ENCODE data around the gene DRD3.

The DRD3 gene

DNA sequence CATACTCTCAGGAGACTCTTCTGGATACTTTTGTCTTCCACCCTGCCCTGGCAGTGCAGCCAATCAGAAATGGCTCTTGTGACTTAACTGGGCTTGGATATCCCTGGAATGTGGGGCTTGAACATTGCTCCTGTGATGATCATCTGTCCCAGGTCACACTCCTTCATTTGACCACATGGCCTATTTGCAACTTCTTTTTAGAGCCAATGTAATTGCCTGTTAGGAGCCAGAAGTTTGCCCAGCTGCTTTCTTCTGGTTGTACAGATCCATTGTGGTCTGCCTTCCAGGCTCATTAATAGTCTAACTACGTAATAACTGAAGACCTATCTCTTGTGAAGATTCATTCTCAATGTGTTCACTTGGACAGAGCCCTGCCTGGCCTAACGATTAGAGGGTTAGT lies 92.5 kb downstream of the DRD3 start:
- TF ChIP-seq, protein P1, sequence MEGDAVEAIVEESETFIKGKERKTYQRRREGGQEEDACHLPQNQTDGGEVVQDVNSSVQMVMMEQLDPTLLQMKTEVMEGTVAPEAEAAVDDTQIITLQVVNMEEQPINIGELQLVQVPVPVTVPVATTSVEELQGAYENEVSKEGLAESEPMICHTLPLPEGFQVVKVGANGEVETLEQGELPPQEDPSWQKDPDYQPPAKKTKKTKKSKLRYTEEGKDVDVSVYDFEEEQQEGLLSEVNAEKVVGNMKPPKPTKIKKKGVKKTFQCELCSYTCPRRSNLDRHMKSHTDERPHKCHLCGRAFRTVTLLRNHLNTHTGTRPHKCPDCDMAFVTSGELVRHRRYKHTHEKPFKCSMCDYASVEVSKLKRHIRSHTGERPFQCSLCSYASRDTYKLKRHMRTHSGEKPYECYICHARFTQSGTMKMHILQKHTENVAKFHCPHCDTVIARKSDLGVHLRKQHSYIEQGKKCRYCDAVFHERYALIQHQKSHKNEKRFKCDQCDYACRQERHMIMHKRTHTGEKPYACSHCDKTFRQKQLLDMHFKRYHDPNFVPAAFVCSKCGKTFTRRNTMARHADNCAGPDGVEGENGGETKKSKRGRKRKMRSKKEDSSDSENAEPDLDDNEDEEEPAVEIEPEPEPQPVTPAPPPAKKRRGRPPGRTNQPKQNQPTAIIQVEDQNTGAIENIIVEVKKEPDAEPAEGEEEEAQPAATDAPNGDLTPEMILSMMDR (IDR thresholded peaks at IDR 0.05) = no peak

DNA sequence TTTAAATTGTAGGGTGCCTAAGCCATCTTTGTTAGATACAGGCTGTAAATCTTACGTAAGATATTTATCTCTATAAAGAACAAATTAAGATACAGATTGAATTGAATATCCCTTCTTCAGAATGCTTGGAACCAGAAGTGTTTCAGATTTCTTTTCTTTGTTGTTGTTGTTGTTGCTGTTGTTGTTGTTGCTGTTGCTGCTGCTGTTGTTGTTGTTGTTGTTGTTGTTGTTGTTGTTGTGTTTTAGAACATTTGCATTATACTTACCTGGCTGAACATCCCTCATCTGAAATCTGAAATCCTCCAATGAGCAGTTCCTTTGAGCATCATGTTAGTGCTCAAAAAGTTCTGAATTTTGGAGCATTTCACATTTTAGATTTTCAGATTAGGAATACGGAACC lies 95.7 kb downstream of the DRD3 start:
- TF ChIP-seq, protein P1 (IDR thresholded peaks at IDR 0.05) = no peak

DNA sequence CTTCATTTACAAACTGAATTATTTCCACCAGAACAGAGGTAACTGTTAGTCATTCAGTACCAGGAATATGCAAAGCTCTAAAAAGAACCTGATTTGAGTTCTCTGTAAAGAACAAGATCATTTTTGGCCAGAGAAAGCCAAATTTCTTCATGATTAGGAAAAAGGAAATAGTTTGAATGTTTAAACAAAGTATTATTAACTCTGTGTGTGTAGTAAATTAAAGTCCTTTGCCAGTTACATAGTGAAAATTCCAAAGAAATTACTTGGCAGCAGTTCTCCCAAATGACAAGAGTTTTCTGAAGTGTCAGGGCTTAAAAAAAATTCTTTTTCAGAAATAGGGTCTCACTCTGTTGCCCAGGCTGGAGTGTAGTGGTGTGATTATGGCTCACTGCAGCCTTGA lies 97.8 kb downstream of the DRD3 start:
- TF ChIP-seq, protein P1 (IDR thresholded peaks at IDR 0.05) = no peak

DNA sequence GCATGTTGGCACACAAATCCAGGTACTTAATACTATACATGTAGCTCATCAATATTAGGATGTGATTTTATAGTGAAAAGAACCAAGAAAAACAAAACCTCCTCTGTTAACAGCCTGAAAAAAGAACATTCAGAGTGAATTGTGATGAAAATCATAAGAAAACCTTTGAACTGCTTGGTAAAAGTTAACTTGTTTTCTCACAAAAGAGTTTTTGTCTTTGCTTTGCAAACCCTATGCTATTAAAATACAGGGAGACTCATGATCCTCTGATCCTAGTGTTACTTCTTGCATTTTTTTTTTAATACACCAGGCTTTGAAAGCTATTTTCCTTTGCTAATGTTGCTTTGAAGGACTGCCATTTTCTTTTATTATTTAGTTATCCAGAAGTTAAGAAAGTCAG lies 98.7 kb downstream of the DRD3 start:
- TF ChIP-seq, protein P1 (IDR thresholded peaks at IDR 0.05) = no peak

DNA sequence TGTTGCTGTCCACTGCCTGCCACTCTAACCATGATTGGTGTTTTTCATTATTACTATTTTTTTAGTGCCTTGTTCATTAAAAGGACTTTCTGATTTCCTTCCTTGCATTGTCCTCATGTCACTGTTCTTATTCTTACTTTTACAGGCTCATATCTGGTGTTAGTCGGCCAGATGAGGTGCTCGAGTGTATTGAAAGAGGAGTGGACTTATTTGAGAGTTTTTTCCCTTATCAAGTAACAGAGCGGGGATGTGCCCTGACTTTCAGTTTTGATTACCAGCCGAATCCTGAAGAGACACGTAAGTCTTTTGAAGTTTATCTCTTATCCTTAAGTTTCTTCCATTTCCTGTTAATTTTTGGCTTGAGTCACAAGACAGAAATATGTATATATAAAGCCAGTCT lies 99.1 kb downstream of the DRD3 start:
- TF ChIP-seq, protein P1 (IDR thresholded peaks at IDR 0.05) = no peak

DNA sequence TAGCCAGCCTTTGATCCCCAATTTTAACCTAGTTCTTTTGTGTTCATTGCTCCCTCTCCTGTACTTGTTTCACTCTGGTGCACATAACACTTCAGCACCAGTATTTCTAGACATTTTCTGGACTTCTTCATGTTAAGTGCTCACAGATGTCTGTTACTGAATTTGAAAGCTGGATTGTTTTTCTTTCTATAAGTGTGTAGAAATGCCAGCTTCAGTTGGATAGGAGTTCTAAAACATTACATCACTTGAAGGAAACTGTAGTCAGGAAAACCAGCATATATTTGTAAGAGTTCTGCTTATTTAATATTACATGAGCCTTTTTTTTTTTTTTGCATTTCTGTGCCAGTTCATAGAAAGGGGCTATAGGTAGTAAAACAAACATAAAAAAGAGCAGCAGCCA lies 100.7 kb downstream of the DRD3 start:
- TF ChIP-seq, protein P1 (IDR thresholded peaks at IDR 0.05) = no peak

Measured in LNCAP (cell line).